GM12878 (cell line): ENCODE measurements around the gene OTUD3. TPM values are rescaled to one million over a fixed set of nuclear protein-coding genes. Genes with fewer than 3 reads are reported as not detected.
A peak's percentile ranks its signal among the peaks of the same experiment; 100 is the strongest.

ENCODE experiments used
- ATAC-seq: fragments of 200-7000 bp; cut with Tn5 transposase; 3 replicates; pipeline ENCODE4 v1.9.1; 2020; ENCODE audit warnings: mild to moderate bottlenecking, moderate library complexity
- BruUV-seq: library from RNA; stranded (reverse); fragments of 400-500 nt; replicated peaks from 2 replicates; lab custom pipeline; 2021; lab: Mats Ljungman, UMichigan
- CTCF ChIA-PET: fragments of 300-600 bp; sonication (Branson Sonifier 250); formaldehyde crosslinking; extraction: SDS; loops from one replicate; lab custom pipeline; 2021; ENCODE audit warnings: inconsistent platforms; lab: Yijun Ruan, JAX
- POLR2A ChIA-PET: fragments of 350-600 bp; formaldehyde crosslinking; extraction: SDS; loops from one replicate; lab custom pipeline; 2021; ENCODE audit warnings: inconsistent platforms; lab: Charles Lee
- RAD21 ChIA-PET: fragments of 300-600 bp; sonication (Branson Sonifier 250); formaldehyde crosslinking; loops from one replicate; lab custom pipeline; 2023; ENCODE audit warnings: antibody characterized with exemption; ENCODE audit not compliant: unreplicated experiment; lab: Charles Lee
- SMC1A ChIA-PET: fragments of 300-600 bp; sonication (Branson Sonifier 250); formaldehyde crosslinking; loops from one replicate; lab custom pipeline; 2023; ENCODE audit not compliant: unreplicated experiment, uncharacterized antibody; lab: Charles Lee
- DNase-seq: peaks from one replicate; pipeline ENCODE4 v3.0.0-alpha.2; 2011; ENCODE audit warnings: low read depth, low spot score
- FAIRE-seq: peaks from 3 replicates; lab custom pipeline; 2011; peaks lifted over from hg19 to GRCh38; lab: Jason Lieb, UNC
- H2AFZ ChIP-seq: 2 replicates; pipeline ENCODE4 v1.6.0; 2011; ENCODE audit warnings: low read depth, low read length, control low read depth; ENCODE audit not compliant: control insufficient read depth
- H3K27ac ChIP-seq: 2 replicates; pipeline ENCODE4 v1.5.1; 2011; ENCODE audit warnings: control low read depth; ENCODE audit not compliant: control insufficient read depth, insufficient read depth
- H3K27me3 ChIP-seq, 2 experiments: replicated peaks in 1 of 2; 2 replicates each; pipeline versions ENCODE4 v1.6.0 to v1.6.1; 2011; ENCODE audit warnings: low read length in 1 of 2; ENCODE audit not compliant: control insufficient read depth in 2 of 2, insufficient read depth in 2 of 2
- H3K36me3 ChIP-seq, 2 experiments: 2 replicates each; pipeline ENCODE4 v1.5.1; 2011; ENCODE audit warnings: low read length in 1 of 2; ENCODE audit not compliant: control insufficient read depth in 2 of 2, insufficient read depth in 2 of 2
- H3K4me1 ChIP-seq: 2 replicates; pipeline ENCODE4 v1.6.1; 2011; ENCODE audit warnings: mild to moderate bottlenecking, low read length, moderate library complexity, mixed read lengths; ENCODE audit not compliant: control insufficient read depth, insufficient read depth
- H3K4me2 ChIP-seq: 2 replicates; pipeline ENCODE4 v1.6.0; 2011; ENCODE audit warnings: control low read depth; ENCODE audit not compliant: control insufficient read depth, insufficient read depth
- H3K4me3 ChIP-seq: fragments of 200-600 bp; sonication (generic); 2 replicates; pipeline ENCODE4 v1.5.1; 2016
- H3K79me2 ChIP-seq: 2 replicates; pipeline ENCODE4 v1.6.0; 2011; ENCODE audit warnings: low read length; ENCODE audit not compliant: control insufficient read depth, insufficient read depth
- H3K9ac ChIP-seq: 2 replicates; pipeline ENCODE4 v1.8.0; 2011; ENCODE audit warnings: low read length, control low read depth, mixed read lengths; ENCODE audit not compliant: control insufficient read depth, insufficient read depth
- H3K9me3 ChIP-seq: replicated peaks from 3 replicates; pipeline ENCODE4 v1.5.1; 2011; ENCODE audit warnings: mild to moderate bottlenecking, low read length; ENCODE audit not compliant: control insufficient read depth, insufficient read depth
- H4K20me1 ChIP-seq: 2 replicates; pipeline ENCODE4 v1.6.0; 2011; ENCODE audit not compliant: control insufficient read depth, insufficient read depth
- BCLAF1 ChIP-seq: fragments of 450-650 bp; IDR thresholded peaks from 2 replicates; pipeline ENCODE4 v1.6.1; 2017; ENCODE audit warnings: antibody characterized with exemption, mild to moderate bottlenecking, moderate library complexity
- BHLHE40 ChIP-seq, 2 experiments: fragments of 450-650 bp in 1 of 2; IDR thresholded peaks; 2 replicates each; pipeline ENCODE4 v1.6.1; 2011 to 2017; ENCODE audit warnings: low read depth in 2 of 2, borderline replicate concordance in 1 of 2, improper control_type of control experiment in 1 of 2, low read length in 1 of 2, mild to moderate bottlenecking in 1 of 2
- ELK1 ChIP-seq: IDR thresholded peaks from 2 replicates; pipeline ENCODE4 v1.6.1; 2012; ENCODE audit warnings: low read depth, low read length, improper control_type of control experiment
- FOS ChIP-seq: IDR thresholded peaks from 3 replicates; pipeline ENCODE4 v1.6.1; 2011; ENCODE audit warnings: borderline replicate concordance; ENCODE audit not compliant: insufficient read length; ENCODE audit errors: extremely low read depth
- GABPA ChIP-seq: IDR thresholded peaks from 2 replicates; pipeline ENCODE4 v1.6.1; 2014; ENCODE audit warnings: antibody characterized with exemption, low read depth, mild to moderate bottlenecking, inconsistent platforms
- IKZF2 ChIP-seq, 2 experiments: fragments of 450-650 bp; IDR thresholded peaks; 2 replicates each; pipeline ENCODE4 v1.6.1; 2017; ENCODE audit warnings: mild to moderate bottlenecking in 2 of 2, moderate library complexity in 2 of 2
- RAD51 ChIP-seq: fragments of 450-650 bp; IDR thresholded peaks from 2 replicates; pipeline ENCODE4 v1.6.1; 2016; ENCODE audit warnings: moderate library complexity, mild to moderate bottlenecking, inconsistent platforms
- RB1 ChIP-seq: fragments of 450-650 bp; formaldehyde crosslinking; IDR thresholded peaks from 2 replicates; pipeline ENCODE4 v1.6.1; 2017; ENCODE audit warnings: mild to moderate bottlenecking, borderline replicate concordance
- USF2 ChIP-seq: IDR thresholded peaks from 2 replicates; pipeline ENCODE4 v1.6.1; 2011; ENCODE audit warnings: low read depth, low read length, improper control_type of control experiment, borderline replicate concordance
- YBX1 ChIP-seq: fragments of 450-650 bp; IDR thresholded peaks from 2 replicates; pipeline ENCODE4 v1.6.1; 2016; ENCODE audit warnings: antibody characterized with exemption
- YY1 ChIP-seq: IDR thresholded peaks from 2 replicates; pipeline ENCODE4 v1.6.1; 2011; ENCODE audit warnings: low read depth, mild to moderate bottlenecking, low read length
- ZNF384 ChIP-seq: IDR thresholded peaks from 2 replicates; pipeline ENCODE4 v1.6.1; 2012; ENCODE audit warnings: low read depth, mild to moderate bottlenecking, low read length, improper control_type of control experiment, borderline replicate concordance
- ZSCAN29 ChIP-seq: fragments of 450-650 bp; IDR thresholded peaks from 2 replicates; pipeline ENCODE4 v1.6.1; 2017; ENCODE audit warnings: mild to moderate bottlenecking, moderate library complexity
- WGBS: methylation state at CpG from one replicate; pipeline ENCODE4 v1.1.6; 2016; ENCODE audit warnings: low lambda C conversion rate; ENCODE audit not compliant: insufficient replicate concordance, insufficient coverage; ENCODE audit errors: missing lambda C conversion rate; 5-methylcytosine and 5-hydroxymethylcytosine counted together
- in situ Hi-C: fragments of 300-500 bp; cut with MboI; formaldehyde crosslinking; loops from 9 replicates; pipeline ENCODE4 v1.14.3; 2018; ENCODE audit warnings: mixed read lengths
- intact Hi-C: fragments of 100-400 bp; cut with micrococcal nuclease; formaldehyde crosslinking; loops from one replicate; pipeline ENCODE4 v1.14.2; 2022; ENCODE audit not compliant: unreplicated experiment
- polyA plus RNA-seq, 11 experiments: library from polyadenylated mRNA; depleted of rRNA in 4 of 11; unstranded in 6 of 11; stranded (reverse) in 5 of 11; fragments of >200 nt; fragmentation: Nextera tagmentation in 4 of 11; fragmentation: Illumina TruSeq in 1 of 11; extraction: Ambion mirVana in 4 of 11; extraction: Trizol in 1 of 11; gene quantifications; 1 replicate in 1 of 11; 2 replicates in 10 of 11; pipeline versions ENCODE4 v1.2.1 to v1.2.3, GENCODE V29; 2011 to 2016; ENCODE audit warnings: inconsistent platforms in 2 of 11, missing spikeins in 2 of 11, low read depth in 1 of 11
- total RNA-seq, 4 experiments: library from RNA; depleted of rRNA in 3 of 4; stranded (reverse); fragments of >200 nt in 3 of 4; fragmentation: Illumina TruSeq in 1 of 4; extraction: Trizol in 1 of 4; gene quantifications; 2 replicates each; pipeline versions ENCODE4 v1.2.1 to v1.2.3, GENCODE V29; 2013 to 2021

Gene OTUD3
- total and polyA plus RNA-seq, 10 of the 15 experiments (the other 5 are each of a cell fraction or from before 2014, with no cell fraction given), result 0.77 to 8.9 (median 4.8) TPM

- intact Hi-C loops, result no loop called here
- H3K79me2 ChIP-seq, result peaks cover 45% of the 10 kb centered on the region
- no peak for FAIRE-seq
- in situ Hi-C loops, result no loop called here
- TF ChIP-seq BCLAF1 (no peak), YBX1 (no peak), ZSCAN29 (no peak), YY1 (no peak), ZNF384 (no peak), RAD51 (no peak), FOS (no peak), ELK1 (no peak), IKZF2 (IDR thresholded peaks at IDR 0.05) (no peak), BHLHE40 (IDR thresholded peaks at IDR 0.05; ENCODE audit: borderline replicate concordance in 1 of 2, low read depth in 2 of 2, low read length in 1 of 2) (no peak), RB1 (no peak), USF2 (no peak), GABPA (no peak)
- TF ChIP-seq, all 136 proteins: peak for 0
- Histone ChIP-seq H3K9ac (no peak overlapping the region), H3K4me3 (0 out of 2 replicates have a peak overlapping the region, but pooled peaks have one; percentile 15), H3K27me3 (no peaks in the 10 kb centered on the region), H3K27ac (no peak overlapping the region), H3K4me2 (peak overlapping the region; percentile 10; the same call in 1 of the 2 replicates), H3K36me3 (no peaks in the 10 kb centered on the region), H3K4me1 (no peaks in the 10 kb centered on the region; the same call in 1 of the 2 replicates), H2AFZ (no peak overlapping the region), H4K20me1 (no peaks in the 10 kb centered on the region), H3K9me3 (no peaks in the 10 kb centered on the region)
- no TSS peak for BruUV-seq
- DNase-seq, result no peak
- ChIA-PET SMC1A (no interaction called here), POLR2A (no interaction called here), CTCF (interaction anchor here (0.7 to 0.9 kb wide), 2 partner anchors 16 to 32 kb away, joined by 3 read pairs; no protein-coding TSS in a partner anchor), RAD21 (no interaction called here)
- no peak for ATAC-seq
- WGBS, result 53% methylated on average over 2 of the region's 2 CpGs
Measured at GRCh38 chr1:19885821-19886220, 3.6 kb downstream of the OTUD3 start.
